PC-9 (cell line): ENCODE measurements around the gene SMARCC2. TPM values are rescaled to one million over a fixed set of nuclear protein-coding genes. Genes with fewer than 3 reads are reported as not detected.

Source experiments
- BruUV-seq: library from RNA; stranded (reverse); fragments of 400-500 nt; replicated peaks from 2 replicates; lab custom pipeline; 2021; lab: Mats Ljungman, UMichigan
- CTCF ChIA-PET: fragments of 300-600 bp; sonication (Branson Sonifier 250); formaldehyde crosslinking; loops from one replicate; lab custom pipeline; 2022; ENCODE audit warnings: antibody characterized with exemption; lab: Charles Lee
- POLR2A ChIA-PET: fragments of 300-600 bp; sonication (Branson Sonifier 250); formaldehyde crosslinking; loops from one replicate; lab custom pipeline; 2022; ENCODE audit warnings: antibody characterized with exemption; ENCODE audit not compliant: unreplicated experiment; lab: Charles Lee
- DNase-seq, 2 experiments: peaks; one replicate each; pipeline versions ENCODE4 v3.0.0 to v3.0.0-alpha.2; 2015 to 2022; ENCODE audit warnings: mixed read lengths in 1 of 2
- H2AFZ ChIP-seq: fragments of 200-600 bp; sonication (generic); 2 replicates; pipeline ENCODE4 v1.8.1; 2017; ENCODE audit warnings: antibody characterized with exemption
- H3F3A ChIP-seq: fragments of 200-600 bp; sonication (generic); 2 replicates; pipeline ENCODE4 v1.8.1; 2017; ENCODE audit warnings: antibody characterized with exemption, mild to moderate bottlenecking, low read depth; ENCODE audit not compliant: insufficient read depth
- H3K27ac ChIP-seq: fragments of 200-600 bp; sonication (generic); 2 replicates; pipeline ENCODE4 v1.6.1; 2016; ENCODE audit warnings: mixed run types
- H3K27me3 ChIP-seq: fragments of 200-600 bp; sonication (generic); 2 replicates; pipeline ENCODE4 v1.6.1; 2016; ENCODE audit warnings: low read depth, mixed run types; ENCODE audit not compliant: insufficient read depth
- H3K36me3 ChIP-seq: fragments of 200-600 bp; sonication (generic); 2 replicates; pipeline ENCODE4 v1.6.1; 2016; ENCODE audit warnings: low read depth, mixed run types
- H3K4me1 ChIP-seq: fragments of 200-600 bp; sonication (generic); replicated peaks from 2 replicates; pipeline ENCODE4 v1.6.1; 2016; ENCODE audit warnings: mixed run types; ENCODE audit not compliant: insufficient read depth
- H3K4me2 ChIP-seq: fragments of 200-600 bp; sonication (generic); 2 replicates; pipeline ENCODE4 v1.6.1; 2017; ENCODE audit warnings: mixed run types
- H3K4me3 ChIP-seq: fragments of 200-600 bp; sonication (generic); 2 replicates; pipeline ENCODE4 v1.6.1; 2016; ENCODE audit warnings: mixed run types
- H3K79me2 ChIP-seq: fragments of 200-600 bp; sonication (generic); 2 replicates; pipeline ENCODE4 v1.6.1; 2017; ENCODE audit warnings: low read depth, mixed run types
- H3K9me2 ChIP-seq: fragments of 200-600 bp; sonication (generic); 2 replicates; pipeline ENCODE4 v1.8.1; 2017; ENCODE audit warnings: mild to moderate bottlenecking; ENCODE audit not compliant: insufficient read depth
- H3K9me3 ChIP-seq: fragments of 200-600 bp; sonication (generic); 2 replicates; pipeline ENCODE4 v1.8.1; 2016; ENCODE audit warnings: low read depth; ENCODE audit not compliant: insufficient read depth
- H4K20me1 ChIP-seq: fragments of 200-600 bp; sonication (generic); 2 replicates; pipeline ENCODE4 v1.8.1; 2017; ENCODE audit not compliant: insufficient read depth
- EZH2 ChIP-seq: fragments of 200-600 bp; sonication (generic); IDR thresholded peaks from 2 replicates; pipeline ENCODE4 v1.8.0; 2017; ENCODE audit warnings: antibody characterized with exemption, low read depth
- intact Hi-C: fragments of 100-400 bp; cut with micrococcal nuclease; formaldehyde crosslinking; loops from one replicate; pipeline ENCODE4 v1.10.0; 2022; ENCODE audit not compliant: unreplicated experiment
- total RNA-seq: library from RNA; stranded (reverse); gene quantifications from 2 replicates; pipeline ENCODE4 v1.2.3, GENCODE V29; 2021
- TF ChIP-seq, protein P1 (sequence below): fragments of 200-600 bp; sonication (generic); conservative IDR thresholded peaks from 2 replicates; pipeline ENCODE4 v1.6.1; 2017; ENCODE audit warnings: mixed run types, antibody characterized with exemption, mild to moderate bottlenecking, moderate library complexity

Gene SMARCC2
- total RNA-seq, 1 experiment from 2014 or later: 86.4 TPM

DNA sequence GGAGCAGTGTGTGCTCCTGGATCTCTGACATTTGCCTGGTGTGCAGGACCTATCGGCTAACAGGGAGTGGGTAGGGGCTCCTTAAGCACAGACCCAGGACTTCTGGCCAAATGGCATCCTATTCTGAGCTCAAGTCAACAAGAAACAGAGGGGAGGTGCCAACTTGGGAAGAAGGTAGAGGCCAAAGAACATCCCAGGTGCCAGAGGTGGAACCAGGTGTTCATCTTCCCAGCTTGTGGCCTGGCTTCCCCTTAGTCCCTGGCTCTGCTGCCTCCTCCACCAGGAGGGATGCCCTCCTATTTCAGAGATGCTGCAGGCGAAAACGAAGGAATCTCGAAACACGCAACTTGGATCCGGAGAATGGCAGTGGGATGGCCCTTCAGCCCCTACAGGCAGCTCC lies 46.8 kb upstream of the SMARCC2 start:
- Histone ChIP-seq H3K4me3 (no peak overlapping the region), H3K4me2 (no peak overlapping the region), H4K20me1 (no peaks in the 10 kb centered on the region), H3F3A (peaks cover 8% of the 10 kb centered on the region; the same call in 1 of the 2 replicates), H3K27me3 (no peaks in the 10 kb centered on the region), H3K27ac (no peak overlapping the region), H3K4me1 (no peaks in the 10 kb centered on the region), H3K79me2 (no peaks in the 10 kb centered on the region), H3K9me3 (no peaks in the 10 kb centered on the region), H2AFZ (no peak overlapping the region), H3K9me2 (no peaks in the 10 kb centered on the region), H3K36me3 (0 out of 2 replicates have a peak, but pooled peaks cover 3% of the 10 kb centered on the region)
- intact Hi-C loops: no loop called here
- BruUV-seq: no TSS peak
- TF ChIP-seq, protein P1, sequence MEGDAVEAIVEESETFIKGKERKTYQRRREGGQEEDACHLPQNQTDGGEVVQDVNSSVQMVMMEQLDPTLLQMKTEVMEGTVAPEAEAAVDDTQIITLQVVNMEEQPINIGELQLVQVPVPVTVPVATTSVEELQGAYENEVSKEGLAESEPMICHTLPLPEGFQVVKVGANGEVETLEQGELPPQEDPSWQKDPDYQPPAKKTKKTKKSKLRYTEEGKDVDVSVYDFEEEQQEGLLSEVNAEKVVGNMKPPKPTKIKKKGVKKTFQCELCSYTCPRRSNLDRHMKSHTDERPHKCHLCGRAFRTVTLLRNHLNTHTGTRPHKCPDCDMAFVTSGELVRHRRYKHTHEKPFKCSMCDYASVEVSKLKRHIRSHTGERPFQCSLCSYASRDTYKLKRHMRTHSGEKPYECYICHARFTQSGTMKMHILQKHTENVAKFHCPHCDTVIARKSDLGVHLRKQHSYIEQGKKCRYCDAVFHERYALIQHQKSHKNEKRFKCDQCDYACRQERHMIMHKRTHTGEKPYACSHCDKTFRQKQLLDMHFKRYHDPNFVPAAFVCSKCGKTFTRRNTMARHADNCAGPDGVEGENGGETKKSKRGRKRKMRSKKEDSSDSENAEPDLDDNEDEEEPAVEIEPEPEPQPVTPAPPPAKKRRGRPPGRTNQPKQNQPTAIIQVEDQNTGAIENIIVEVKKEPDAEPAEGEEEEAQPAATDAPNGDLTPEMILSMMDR: no peak
- TF ChIP-seq EZH2: no peak
- DNase-seq: no peak
- POLR2A ChIA-PET: interaction anchor here (0.7 kb wide), 1 partner anchor 213 kb away, joined by 4 read pairs; the partner anchor contains the start of gene TIMELESS
- CTCF ChIA-PET: no interaction called here

DNA sequence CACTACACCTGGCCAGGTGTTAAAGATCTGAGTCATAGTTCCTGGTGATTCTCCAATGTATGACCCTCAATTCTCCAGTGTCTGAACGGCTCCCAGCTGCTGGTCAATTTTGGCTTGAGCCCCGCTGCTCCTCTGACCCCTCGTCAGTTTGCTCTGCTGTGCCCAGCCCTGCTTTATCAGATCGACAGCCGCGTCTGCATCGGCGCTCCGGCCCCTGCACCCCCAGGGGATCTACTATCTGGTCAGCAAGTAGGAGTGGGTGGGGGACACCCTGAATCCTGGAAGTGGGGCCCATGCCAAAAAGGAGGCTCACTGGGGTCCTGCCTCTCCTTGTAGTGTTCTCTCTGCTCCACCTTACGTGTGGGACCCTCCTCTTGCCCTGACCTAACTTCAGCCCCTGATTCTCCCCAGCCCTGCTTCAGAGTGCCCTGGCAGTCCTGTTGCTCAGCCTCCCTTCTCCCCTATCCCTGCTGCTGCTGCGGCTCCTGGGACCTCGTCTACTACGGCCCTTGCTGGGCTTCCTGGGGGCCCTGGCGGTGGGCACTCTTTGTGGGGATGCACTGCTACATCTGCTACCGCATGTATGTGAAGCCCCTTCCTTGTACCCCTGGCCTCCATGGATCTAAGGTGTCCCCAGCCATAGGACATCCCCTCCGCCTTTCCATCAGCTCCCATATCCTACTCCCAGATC lies 45.6 kb upstream of the SMARCC2 start:
- H3K4me1 ChIP-seq: no peaks in the 10 kb centered on the region

DNA sequence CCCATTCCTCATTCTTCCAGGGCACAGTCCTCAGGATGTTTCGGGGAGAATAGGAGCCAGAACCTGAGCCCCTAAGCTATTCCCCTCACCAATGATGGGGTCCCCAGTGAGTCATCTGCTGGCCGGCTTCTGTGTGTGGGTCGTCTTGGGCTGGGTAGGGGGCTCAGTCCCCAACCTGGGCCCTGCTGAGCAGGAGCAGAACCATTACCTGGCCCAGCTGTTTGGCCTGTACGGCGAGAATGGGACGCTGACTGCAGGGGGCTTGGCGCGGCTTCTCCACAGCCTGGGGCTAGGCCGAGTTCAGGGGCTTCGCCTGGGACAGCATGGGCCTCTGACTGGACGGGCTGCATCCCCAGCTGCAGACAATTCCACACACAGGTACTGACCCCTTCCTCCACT lies 41.9 kb upstream of the SMARCC2 start:
- Histone ChIP-seq H4K20me1 (no peaks in the 10 kb centered on the region), H3K4me3 (no peak overlapping the region), H3K9me3 (no peaks in the 10 kb centered on the region), H3K27me3 (no peaks in the 10 kb centered on the region), H3F3A (peaks cover 11% of the 10 kb centered on the region; the same call in 1 of the 2 replicates), H3K9me2 (no peaks in the 10 kb centered on the region), H3K79me2 (no peaks in the 10 kb centered on the region), H3K4me1 (no peaks in the 10 kb centered on the region), H2AFZ (no peak overlapping the region), H3K27ac (no peak overlapping the region), H3K4me2 (no peak overlapping the region), H3K36me3 (no peaks in the 10 kb centered on the region)
- no TSS peak for BruUV-seq
- DNase-seq: no peak
- ChIA-PET POLR2A (interaction anchor here (0.6 kb wide), 1 partner anchor 193 kb away, joined by 3 read pairs; no protein-coding TSS in a partner anchor), CTCF (no interaction called here)
- TF ChIP-seq, protein P1: no peak
- no peak for TF ChIP-seq EZH2
- intact Hi-C loops: no loop called here

More for the DNA sequence above, 45.6 kb upstream of the SMARCC2 start:
- Histone ChIP-seq H3K27me3 (no peaks in the 10 kb centered on the region), H3K79me2 (no peaks in the 10 kb centered on the region), H3K36me3 (no peaks in the 10 kb centered on the region), H3F3A (peaks cover 8% of the 10 kb centered on the region; the same call in 1 of the 2 replicates), H3K4me2 (no peak overlapping the region), H3K9me3 (no peaks in the 10 kb centered on the region), H4K20me1 (no peaks in the 10 kb centered on the region), H2AFZ (no peak overlapping the region), H3K4me3 (no peak overlapping the region), H3K9me2 (no peaks in the 10 kb centered on the region), H3K27ac (no peak overlapping the region)
- CTCF ChIA-PET: no interaction called here
- no peak for DNase-seq
- no TSS peak for BruUV-seq
- intact Hi-C loops: no loop called here
- TF ChIP-seq, protein P1: no peak
- no peak for TF ChIP-seq EZH2
- POLR2A ChIA-PET: interaction anchor here (0.5 kb wide), 1 partner anchor 261 kb away, joined by 6 read pairs; the partner anchor contains the start of gene RAB5B
